Lower leg skin (tissue), 3 donors: Measurements from ENCODE around the gene HLA-G.

Experiments used
- POLR2A ChIP-seq, 2 donors: fragments of 450-650 bp; IDR thresholded peaks; one replicate each; pipeline ENCODE4 v1.6.1; 2016 to 2017; ENCODE audit warnings: antibody characterized with exemption in 2 of 2, mild to moderate bottlenecking in 1 of 2, moderate library complexity in 1 of 2
- TF ChIP-seq, protein P1 (sequence below), 3 donors: fragments of 450-650 bp; IDR thresholded peaks; one replicate each; pipeline ENCODE4 v1.5.1; 2016; ENCODE audit warnings: antibody characterized with exemption in 3 of 3, mild to moderate bottlenecking in 3 of 3, moderate library complexity in 2 of 3

DNA sequence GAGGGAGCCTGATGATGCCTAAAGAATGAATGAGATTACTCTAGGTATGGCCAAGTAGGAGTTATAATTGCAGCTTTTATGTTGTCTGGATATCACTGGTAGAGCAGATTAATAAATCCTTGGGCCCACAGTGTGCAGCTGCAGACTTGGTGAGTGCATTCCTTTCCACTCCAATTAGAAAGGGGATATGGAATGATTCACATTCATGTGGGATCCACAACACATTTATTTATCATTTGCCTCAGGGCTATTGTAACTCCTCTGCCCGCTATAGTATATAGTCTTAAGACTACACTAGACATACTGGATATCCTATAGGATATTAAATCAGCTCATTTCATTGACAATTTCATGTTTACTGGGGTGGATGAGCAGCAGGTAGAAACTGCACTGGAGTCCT, 11.6 kb upstream of the HLA-G start:
- TF ChIP-seq, protein P1, sequence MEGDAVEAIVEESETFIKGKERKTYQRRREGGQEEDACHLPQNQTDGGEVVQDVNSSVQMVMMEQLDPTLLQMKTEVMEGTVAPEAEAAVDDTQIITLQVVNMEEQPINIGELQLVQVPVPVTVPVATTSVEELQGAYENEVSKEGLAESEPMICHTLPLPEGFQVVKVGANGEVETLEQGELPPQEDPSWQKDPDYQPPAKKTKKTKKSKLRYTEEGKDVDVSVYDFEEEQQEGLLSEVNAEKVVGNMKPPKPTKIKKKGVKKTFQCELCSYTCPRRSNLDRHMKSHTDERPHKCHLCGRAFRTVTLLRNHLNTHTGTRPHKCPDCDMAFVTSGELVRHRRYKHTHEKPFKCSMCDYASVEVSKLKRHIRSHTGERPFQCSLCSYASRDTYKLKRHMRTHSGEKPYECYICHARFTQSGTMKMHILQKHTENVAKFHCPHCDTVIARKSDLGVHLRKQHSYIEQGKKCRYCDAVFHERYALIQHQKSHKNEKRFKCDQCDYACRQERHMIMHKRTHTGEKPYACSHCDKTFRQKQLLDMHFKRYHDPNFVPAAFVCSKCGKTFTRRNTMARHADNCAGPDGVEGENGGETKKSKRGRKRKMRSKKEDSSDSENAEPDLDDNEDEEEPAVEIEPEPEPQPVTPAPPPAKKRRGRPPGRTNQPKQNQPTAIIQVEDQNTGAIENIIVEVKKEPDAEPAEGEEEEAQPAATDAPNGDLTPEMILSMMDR (IDR thresholded peaks at IDR 0.05): no peak
- no peak for TF ChIP-seq POLR2A (IDR thresholded peaks at IDR 0.05)
